NCI-H2107 (cell line): ENCODE measurements around the gene SH2B3.
"Not testable (repeated sequence)": the region's sequence is repeated elsewhere in the genome, so short reads cannot be mapped to it uniquely, and the experiment has no call there.

ENCODE experiments used
- DNase-seq: peaks from one replicate; lab custom pipeline; 2025; lab: John Stamatoyannopoulos, UW

The SH2B3 gene

GRCh38 chr12:111462210-111462769 is 56.6 kb downstream of the SH2B3 start:
- DNase-seq, result no peak

- DNase-seq, result no peak
Measured at GRCh38 chr12:111467092-111467856, 61.6 kb downstream of the SH2B3 start.

GRCh38 chr12:111467857-111468241 is 62.1 kb downstream of the SH2B3 start:
- no peak for DNase-seq

- no peak for DNase-seq
Measured at GRCh38 chr12:111469401-111469800, 63.7 kb downstream of the SH2B3 start.

GRCh38 chr12:111471236-111471635 is 65.5 kb downstream of the SH2B3 start:
- no peak for DNase-seq

GRCh38 chr12:111482462-111482861 is 76.7 kb downstream of the SH2B3 start:
- no peak for DNase-seq

- DNase-seq, result no peak
Measured at GRCh38 chr12:111488271-111488670, 82.5 kb downstream of the SH2B3 start.

GRCh38 chr12:111488798-111489197 is 83.1 kb downstream of the SH2B3 start:
- DNase-seq, result no peak

- DNase-seq, result not testable (repeated sequence)
Measured at GRCh38 chr12:111492979-111493378, 87.3 kb downstream of the SH2B3 start.

GRCh38 chr12:111494676-111495075 is 89.0 kb downstream of the SH2B3 start:
- DNase-seq, result no peak
